ENCODE results near the gene LDLRAD2.
"Not testable (repeated sequence)": the region's sequence is repeated elsewhere in the genome, so short reads cannot be mapped to it uniquely, and the experiment has no call there.

LDLRAD2 gene, protein sequence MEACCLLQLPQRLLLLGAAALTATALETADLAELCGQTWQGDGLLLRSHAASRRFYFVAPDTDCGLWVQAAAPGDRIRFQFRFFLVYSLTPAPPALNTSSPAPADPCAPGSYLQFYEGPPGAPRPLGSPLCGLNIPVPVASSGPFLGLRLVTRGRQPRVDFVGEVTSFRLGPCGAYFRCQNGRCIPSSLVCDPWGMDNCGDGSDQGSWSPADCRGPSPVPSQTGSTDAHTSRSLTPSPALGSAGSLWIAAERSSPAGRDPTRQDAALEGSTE

DNA sequence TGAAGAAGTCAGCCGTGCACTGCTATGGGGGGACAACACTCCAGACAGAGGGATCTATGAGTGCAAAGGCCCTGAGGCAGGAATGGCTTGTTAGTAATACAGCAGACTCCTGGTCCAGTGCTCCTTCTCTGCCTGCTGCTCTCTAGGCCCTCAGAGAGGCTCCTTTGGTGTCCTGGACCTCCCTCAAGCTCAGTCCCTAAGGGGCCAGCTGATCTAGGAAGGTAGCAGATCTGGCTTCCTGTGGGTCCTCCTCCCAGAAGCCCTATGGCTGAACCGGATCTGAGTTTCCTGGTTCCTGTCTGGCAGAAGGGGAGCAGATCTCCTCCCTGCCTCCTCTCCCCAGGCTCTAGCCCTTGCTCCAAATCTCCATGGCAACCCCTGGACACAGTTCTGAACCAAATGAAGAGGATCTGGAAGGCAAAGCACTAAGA, at the start of gene LDLRAD2:
Gene LDLRAD2 (plus strand): TSS at position 391 of the 431 bp plus-strand sequence. CDS start 187 bp downstream, outside the sequence.
- no peak for DNase-seq

DNA sequence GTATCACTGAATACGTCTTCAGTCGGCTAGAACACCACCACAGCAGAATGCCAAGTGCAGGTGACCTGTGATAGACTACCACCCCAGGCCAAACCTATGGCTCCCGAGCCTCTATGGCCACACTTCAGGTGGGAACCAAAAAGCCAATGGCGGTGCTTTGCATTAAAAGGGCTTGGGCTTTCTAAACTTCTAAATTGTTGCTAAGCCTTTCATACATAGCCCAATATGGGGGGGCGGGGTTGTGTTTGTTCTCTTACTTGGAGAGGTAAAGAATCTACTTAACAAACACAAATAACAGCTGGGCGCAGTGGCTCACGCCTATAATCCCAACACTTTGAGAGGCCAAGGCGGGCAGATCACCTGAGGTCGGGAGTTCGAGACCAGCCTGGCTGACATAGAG, 48.8 kb upstream of the LDLRAD2 start:
- DNase-seq, result no peak

DNA sequence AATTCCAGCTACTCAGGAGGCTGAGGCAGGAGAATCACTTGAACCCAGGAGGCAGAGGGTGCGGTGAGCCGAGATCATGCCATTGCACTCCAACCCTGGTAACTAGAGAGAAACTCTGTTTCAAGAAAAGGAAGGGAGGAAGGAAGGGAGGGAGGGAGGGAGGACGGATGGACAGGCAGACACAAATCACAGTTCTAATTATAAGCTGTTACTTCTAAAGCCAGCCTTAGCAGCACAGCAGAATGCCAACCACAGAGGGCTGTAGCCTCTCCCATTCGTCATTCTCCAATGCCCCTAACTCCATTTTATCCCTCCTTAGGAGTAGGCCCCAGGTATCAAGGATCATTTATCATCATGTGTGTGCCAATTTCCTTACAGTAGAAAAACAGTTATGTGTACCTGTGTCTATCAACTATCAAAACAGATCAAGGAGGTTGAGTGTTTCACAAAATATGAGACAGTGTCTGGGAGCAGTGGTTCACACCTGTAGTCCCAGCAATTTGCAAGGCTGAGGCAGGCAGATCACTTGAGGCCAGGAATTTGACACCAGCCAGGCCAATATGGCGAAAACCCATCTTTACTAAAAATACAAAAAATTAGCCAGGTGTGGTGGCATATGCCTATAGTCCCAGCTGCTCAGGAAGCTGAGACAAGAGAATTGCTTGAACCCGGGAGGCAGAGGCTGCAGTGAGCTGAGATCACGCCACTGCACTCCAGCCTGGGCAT, 48.2 kb upstream of the LDLRAD2 start:
- DNase-seq, result no peak

DNA sequence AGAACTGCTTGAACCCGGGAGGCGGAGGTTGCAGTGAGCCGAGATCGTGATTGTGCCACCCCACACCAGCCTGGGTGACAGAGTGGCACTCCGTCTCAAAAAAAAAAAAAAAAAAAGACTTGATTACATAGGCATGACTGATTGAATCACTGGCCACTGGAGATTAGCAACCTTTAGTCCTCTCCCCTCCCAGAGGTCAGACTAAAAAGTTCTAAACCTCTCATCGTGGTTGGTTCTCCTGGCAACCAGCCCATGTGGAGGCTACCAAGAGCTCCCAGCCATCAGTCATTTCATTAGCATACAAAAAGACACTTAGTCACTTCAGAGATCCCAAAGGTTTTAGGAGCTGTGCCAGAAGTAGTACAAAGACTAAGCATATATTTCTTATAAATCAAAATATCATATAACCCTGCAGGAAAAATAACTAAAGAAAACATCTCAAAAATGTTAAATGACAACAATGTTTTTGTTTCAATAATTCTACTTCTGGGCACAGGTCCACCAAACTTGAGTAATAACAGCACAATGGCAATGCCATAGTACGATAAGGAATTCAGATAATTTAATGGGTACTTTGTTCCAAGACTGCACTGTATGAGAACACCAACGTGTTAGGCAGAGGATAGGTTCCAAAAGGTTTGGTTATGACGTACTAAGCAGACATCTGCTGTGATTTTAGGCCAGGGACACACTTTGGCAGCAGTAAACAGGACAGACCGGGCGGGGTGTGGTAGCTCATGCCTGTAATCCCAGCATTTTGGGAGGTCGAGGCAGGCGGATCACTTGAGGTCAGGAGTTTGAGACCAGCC, 47.2 kb upstream of the LDLRAD2 start:
- DNase-seq, result peak; percentile 75

DNA sequence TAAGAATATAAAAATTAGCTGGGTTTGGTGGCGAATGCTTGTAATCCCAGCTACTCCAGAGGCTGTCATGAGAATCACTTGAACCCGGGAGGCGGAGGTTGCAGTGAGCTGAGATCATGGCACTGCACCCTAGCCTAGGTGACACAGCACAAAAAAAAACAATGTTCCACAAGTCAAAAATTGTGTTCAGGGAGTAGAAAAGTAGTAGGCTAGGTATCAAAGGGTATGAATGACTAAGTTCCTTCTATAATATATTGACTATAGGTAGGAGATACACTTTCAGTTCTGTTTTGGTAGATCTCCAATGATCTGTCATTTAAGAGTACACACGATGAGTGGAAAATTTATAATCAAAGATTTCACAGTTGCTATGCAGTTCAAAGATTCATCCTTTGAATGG, 45.9 kb upstream of the LDLRAD2 start:
- DNase-seq, result no peak

DNA sequence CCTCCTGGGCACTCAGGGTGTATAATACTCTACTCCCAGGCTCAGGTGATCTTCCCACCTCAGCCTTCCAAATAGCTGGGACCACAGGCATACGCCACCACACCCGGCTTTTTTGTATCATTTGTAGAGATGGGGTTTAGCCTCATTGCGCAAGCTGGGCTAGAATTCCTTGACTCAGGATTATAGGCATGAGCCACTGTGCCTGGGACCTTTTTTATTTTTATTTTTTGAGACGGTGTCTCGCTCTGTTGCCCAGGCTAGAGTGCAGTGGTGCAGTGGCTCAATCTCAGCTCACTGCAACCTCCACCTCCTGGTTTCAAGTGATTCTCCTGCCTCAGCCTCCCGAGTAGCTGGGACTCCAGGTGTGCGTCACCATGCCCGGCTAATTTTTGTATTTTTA, 45.0 kb upstream of the LDLRAD2 start:
- DNase-seq, result not testable (repeated sequence)

DNA sequence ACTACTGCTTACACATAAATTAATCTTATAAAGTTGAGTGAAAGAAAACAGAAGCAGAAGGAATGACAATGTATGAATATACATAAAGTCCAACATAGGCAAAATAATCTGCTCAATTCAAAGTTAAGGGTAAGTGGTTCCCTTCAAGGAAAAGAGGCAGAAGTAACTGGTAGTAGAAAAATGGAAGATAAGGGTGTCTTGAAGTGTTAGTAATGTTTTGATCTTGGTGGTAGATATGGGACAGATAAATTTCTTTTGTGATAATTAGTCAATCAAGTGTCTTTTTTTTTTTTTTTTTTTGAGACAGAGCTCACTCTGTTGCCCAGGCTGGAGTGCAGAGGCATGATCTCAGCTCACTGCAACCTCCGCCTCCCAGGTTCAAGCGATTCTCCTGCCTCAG, 41.9 kb upstream of the LDLRAD2 start:
- no peak for DNase-seq

DNA sequence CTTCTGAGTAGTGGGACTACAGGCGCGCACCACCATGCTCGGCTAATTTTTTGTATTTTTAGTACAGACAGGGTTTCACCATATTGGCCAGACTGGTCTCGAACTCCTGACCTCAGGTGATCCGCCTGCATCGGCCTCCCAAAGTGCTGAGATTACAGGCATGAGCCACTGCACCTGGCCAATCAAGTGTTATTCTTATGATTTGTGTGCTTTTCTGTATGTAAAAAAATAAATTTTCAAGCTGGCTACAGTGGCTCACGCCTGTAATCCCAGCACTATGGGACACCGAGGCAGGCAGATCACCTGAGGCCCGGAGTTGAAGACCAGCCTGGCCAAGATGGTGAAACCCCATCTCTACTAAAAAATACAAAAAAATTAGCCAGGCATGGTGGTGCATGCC, 41.5 kb upstream of the LDLRAD2 start:
- DNase-seq, result not testable (repeated sequence)

DNA sequence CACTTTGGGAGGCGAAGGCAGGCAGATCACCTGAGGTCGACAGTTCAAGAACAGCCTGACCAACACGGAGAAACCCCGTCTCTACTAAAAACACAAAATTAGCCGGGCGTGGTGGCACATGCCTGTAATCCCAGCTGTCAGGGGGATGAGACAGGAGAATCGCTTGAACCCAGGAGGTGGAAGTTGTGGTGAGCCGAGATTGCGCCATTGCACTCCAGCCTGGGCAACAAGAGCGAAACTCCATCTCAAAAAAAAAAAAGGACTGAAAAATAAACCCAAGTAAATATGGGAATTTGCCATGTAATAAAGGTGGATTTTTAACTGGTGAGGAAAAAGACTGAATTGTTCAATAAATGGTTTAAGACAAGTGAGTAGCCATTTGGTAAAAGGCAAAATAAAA, 40.4 kb upstream of the LDLRAD2 start:
- not testable (repeated sequence) for DNase-seq

DNA sequence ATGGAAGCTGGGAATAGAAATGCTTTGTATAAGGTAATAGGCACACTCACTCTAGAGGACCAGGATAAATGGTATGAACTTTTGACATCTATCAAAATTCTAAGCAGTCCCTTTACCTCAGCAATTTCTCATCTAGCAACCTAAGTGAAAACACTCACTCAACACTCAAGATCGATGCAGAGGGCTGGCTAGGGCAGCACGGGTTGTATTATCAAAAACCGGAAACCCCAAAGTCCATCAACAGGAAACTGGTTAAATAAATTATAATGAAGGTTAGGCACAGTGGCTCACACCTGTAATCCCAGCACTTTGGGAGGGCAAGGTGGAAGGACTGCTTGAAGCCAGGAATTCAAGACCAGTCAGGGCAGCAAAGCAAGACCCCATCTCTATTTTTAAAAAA, 38.5 kb upstream of the LDLRAD2 start:
- no peak for DNase-seq

DNA sequence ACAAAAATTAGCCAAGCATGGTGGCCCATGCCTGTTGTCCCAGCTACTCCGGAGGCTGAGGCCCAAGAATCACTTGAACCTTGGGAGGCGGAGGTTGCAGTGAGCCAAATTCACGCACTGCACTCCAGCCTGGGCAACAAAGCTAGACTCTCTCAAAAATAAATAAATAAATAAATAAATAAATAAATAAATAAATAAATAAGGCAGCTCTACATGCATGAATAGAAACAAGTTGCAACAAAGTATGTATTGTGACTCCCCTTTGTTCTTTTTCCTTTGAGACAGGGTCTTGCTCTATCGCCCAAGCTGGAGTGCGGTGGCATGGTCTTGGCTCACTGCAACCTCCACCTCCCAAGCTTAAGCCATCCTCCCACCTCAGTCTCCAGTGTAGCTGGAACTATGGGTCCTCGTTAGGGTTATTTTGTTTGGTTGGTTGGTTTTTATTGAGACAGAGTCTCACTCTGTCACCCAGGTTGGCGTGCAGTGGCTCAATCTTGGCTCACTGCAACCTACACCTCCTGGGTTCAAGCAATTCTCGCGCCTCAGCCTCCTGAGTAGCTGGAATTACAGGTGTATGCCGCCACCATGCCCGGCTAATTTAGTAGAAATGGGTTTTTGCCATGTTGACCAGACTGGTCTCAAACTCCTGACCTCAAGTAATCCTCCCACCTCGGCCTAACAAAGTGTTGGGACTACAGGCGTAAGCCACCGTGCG, 37.1 kb upstream of the LDLRAD2 start:
- DNase-seq, result no peak

DNA sequence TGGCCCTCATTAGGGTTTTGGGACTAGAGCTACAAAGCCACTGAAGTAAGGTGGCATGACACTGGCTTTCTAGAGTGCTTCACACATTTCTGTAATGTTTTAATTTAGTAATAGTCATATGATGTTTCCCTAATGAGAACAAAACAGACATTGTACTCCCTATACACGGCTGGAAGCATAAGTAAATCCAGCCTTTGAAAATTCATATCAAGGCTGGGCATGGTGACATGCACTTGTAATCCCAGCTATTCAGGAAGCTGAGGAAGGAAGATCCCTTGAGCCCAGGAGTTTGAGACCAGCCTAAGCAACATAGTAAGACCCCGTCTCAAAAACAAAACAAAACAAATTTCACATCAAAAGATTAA, 36.5 kb upstream of the LDLRAD2 start:
- DNase-seq, result no peak

DNA sequence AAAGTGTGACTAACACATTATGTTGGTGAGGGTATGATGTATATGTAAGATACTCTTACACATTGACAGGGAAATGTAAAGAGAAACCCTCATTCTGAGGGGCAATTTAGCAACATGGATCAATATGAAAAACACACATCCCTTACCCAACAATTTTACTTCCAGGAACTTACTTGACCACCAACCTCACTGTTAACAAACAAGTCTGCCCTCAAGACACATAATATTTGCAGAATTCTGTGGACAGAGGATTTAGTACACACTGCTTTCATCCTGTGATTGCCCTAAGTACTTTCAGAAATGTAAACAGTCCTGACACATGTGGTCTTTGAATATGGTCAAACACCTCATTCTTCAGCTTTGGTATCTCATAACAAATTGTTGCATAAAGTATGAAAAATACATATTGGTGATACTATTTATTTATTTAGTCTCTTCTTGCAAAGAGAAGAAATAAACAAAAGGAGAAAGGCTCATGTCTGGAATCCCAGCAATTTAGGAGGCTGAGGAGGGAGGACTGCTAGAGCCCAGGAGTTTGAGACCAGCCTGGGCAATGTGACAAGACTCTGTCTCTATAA, 36.0 kb upstream of the LDLRAD2 start:
- no peak for DNase-seq

DNA sequence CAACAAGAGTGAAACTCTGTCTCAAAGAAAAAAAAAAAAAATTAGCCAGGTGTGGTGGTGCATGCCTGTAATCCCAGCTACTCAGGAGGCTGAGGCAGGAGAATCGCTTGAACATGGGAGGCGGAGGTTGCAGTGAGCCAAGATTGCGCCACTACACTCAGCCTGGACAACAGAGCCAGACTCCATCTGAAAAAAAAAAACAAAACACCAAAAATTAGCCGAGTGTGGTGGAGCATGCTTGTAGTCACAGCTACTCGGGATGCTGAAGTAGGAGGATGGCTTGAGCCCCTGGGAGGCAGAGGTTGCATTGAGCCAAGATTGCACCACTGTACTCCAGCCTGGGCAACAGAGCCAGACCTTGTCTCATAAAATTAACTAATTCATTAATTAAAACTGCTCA, 35.1 kb upstream of the LDLRAD2 start:
- DNase-seq, result not testable (repeated sequence)

DNA sequence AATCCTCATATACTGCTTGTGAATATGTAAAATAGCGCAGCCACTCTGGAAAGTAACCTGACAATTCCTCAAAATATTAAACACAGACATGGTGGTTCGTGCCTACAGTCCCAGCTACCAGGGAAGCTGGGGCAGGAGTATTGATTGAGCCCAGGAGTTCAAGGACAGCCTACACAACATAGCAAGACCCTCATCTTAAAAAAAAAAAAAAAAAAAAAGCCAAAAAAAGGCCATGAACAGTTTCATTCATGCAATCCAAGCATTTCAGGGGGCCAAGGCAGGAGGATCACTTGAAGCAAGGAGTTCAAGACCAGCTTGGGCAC, 33.7 kb upstream of the LDLRAD2 start:
- DNase-seq, result no peak

DNA sequence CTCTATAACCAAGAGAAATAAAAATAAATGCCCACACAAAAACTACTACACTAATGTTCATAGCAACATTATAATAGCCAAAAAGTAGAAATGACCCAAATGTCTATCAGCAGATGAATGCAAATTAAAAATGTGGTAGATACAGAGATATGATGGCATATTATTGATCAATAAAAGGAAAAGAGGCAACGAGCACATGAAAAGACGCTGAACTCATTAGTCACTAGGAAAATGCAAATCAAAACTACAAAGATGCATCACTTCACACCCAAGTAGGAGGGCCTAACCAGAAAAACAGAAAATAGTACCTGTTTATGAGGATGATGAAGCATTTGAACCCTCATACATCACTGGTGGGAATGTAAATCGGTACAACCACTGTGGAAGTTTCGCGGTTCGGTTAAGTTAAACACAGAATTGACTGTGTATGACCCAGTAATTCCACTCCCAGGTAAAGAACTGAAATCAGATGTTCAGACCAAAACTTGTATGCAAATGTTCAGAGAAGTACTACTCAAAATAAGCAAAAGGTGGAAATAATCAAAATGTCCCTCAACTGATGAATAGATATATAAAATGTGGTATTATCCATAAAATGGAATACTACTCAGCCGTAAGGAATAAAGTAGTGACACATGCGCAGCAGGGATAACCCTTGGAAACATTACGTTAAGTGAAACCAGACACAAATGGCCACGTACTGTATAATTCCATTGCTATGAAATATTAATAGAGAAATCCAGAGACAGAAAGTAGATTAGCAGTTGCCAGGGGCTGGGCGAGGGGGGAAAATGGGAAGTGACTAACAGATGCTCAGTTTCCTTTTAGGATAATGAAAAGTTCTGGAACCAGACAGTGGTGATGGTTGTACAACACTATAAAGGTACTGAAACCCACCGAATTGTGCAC, 32.2 kb upstream of the LDLRAD2 start:
- DNase-seq, result no peak

DNA sequence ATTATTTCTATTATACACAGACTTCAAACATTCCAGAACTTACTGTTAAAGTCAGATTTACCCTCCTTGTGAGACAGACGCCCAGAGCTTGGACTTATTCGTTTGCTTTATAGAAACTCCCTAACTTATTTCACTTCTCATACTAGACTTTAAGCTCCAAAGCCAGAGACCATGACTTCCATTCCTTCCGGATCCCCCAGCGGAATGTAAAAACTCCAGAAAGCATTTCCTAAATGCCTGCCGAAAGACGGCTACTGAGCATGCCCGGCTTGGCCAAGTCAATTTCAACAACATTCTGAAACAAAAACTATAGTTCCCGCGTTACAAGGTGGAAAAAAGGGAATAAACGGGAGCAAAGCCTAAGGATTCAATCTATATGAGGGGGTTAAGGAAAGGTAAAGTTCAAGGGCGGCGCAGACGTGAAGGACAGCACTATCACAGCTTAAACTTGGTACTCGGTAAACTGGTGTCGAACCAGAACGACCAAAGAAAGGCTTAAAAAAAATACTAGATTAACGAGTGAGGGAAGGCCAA, 30.2 kb upstream of the LDLRAD2 start:
- DNase-seq, result peak; percentile 28

DNA sequence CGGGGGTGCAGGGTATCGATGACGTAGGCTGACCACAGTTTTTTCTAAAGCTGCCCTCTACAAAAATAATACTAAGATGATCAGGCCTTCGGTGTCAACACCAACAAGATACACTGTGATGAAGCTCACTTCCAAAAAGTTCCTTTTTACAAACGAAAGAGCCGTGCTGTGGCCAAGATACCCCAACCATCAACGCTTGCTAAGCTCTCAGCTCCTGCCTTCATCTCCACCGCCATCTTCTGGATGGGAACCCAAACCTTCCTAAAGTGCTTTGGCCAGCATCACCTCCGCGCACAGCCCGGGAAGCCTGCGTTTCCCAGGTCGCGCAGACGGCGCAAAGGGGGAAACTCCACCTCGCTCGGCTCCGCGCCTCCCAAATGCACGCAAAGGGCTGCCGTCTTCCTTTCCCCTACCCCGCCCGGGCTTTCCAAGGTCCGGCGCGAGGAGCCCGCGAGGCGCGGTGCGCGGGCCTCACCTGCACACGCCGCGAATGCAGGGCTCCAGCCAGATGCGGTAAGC, 29.7 kb upstream of the LDLRAD2 start:
- peak; percentile 47 for DNase-seq

DNA sequence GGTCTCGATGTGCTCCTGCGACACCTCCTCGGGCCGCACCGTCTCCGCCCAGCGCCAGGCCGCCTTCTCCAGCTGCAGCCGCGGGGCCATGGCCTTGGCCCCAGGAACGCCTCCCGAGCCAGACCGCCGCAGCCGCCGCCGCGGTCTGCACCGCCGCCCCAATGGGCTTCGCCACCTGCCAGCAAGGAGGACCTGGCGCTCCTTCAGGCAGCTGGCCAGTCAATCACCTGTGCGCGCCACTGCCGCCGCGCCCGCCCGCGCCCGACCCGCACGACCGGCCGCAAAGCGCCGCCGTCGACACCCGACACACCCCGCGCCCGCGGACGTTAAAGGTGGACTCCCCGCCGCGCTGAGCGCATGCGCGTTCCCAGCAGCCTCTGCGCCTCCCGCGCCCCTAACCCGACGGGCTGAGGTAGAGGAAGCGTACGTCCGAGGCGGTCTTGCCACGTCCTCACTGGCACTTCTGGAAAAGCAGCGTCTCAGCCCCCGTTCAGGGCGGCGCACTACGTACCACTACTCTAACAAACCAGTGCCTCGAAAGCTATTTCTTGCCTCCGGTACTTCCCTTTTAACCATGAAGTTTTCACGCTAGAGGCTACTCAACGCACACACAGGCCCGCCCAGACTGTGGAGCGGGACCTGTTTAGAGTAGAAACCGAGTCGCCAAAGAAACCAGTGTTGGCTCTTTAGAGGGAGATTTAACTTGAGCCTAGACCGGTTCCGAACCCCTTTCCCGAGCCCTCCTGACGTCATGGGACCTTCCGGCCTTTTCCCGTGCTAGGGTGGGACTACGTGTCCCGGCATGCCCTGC, 29.0 kb upstream of the LDLRAD2 start, which contains the start of gene USP48:
Gene USP48 (minus strand): TSS at position 282 of the 811 bp plus-strand sequence. CDS start 192 bp downstream, at position 90.
- peak; percentile 75 for DNase-seq

Data from kidney glomerular epithelial cell (primary cell).